Measurements from ENCODE around the gene GNS. TPM values are rescaled to one million over a fixed set of nuclear protein-coding genes. Genes with fewer than 3 reads are reported as not detected.

Gene GNS
- total RNA-seq, 1 experiment from 2014 or later: 54.7 TPM

GRCh38 chr12:64745259-64745807, 13.9 kb downstream of the GNS start:
- TF ChIP-seq CTCF (IDR thresholded peaks at IDR 0.05; ENCODE audit: unreplicated experiment): no peak
- Mint-ChIP-seq H3K36me3 (ENCODE audit: insufficient read depth, unreplicated experiment) (peaks cover 47% of the 10 kb centered on the region), H3K27ac (ENCODE audit: low read depth, unreplicated experiment) (no peak overlapping the region), H3K4me3 (ENCODE audit: unreplicated experiment) (no peak overlapping the region), H3K27me3 (ENCODE audit: insufficient read depth, unreplicated experiment) (no peaks in the 10 kb centered on the region), H3K4me1 (ENCODE audit: insufficient read depth, unreplicated experiment) (peaks cover 18% of the 10 kb centered on the region), H3K9me3 (ENCODE audit: unreplicated experiment) (no peaks in the 10 kb centered on the region)
- ChIA-PET CTCF (interaction anchor here (0.6 to 3.0 kb wide), 6 partner anchors 11 to 101 kb away, joined by 3 to 10 read pairs (median 4); no protein-coding TSS in a partner anchor), POLR2A (interaction anchor here (0.8 to 3.5 kb wide), 5 partner anchors 11 to 128 kb away, joined by 3 to 17 read pairs (median 13); partner anchors contain the start of gene GNS)
- BruUV-seq (replicated peaks): no TSS peak
- intact Hi-C loops (cut with micrococcal nuclease): no loop called here
- DNase-seq (ENCODE audit: unreplicated experiment): no peak

GRCh38 chr12:64744422-64745258, 14.6 kb downstream of the GNS start:
- DNase-seq (ENCODE audit: unreplicated experiment): peak; percentile 45
- CTCF ChIA-PET: interaction anchor here (0.6 to 3.0 kb wide), 5 partner anchors 12 to 100 kb away, joined by 3 to 10 read pairs (median 4); no protein-coding TSS in a partner anchor
- Mint-ChIP-seq H3K27ac (ENCODE audit: low read depth, unreplicated experiment) (peak overlapping the region; percentile 13), H3K9me3 (ENCODE audit: unreplicated experiment) (no peaks in the 10 kb centered on the region), H3K36me3 (ENCODE audit: insufficient read depth, unreplicated experiment) (peaks cover 49% of the 10 kb centered on the region), H3K27me3 (ENCODE audit: insufficient read depth, unreplicated experiment) (no peaks in the 10 kb centered on the region), H3K4me3 (ENCODE audit: unreplicated experiment) (peak overlapping the region; percentile 50), H3K4me1 (ENCODE audit: insufficient read depth, unreplicated experiment) (peaks cover 18% of the 10 kb centered on the region)
- no TSS peak for BruUV-seq (replicated peaks)
- TF ChIP-seq CTCF (IDR thresholded peaks at IDR 0.05; ENCODE audit: unreplicated experiment): no peak
- intact Hi-C loops (cut with micrococcal nuclease): no loop called here
- POLR2A ChIA-PET: interaction anchor here (1.0 to 2.2 kb wide), 4 partner anchors 8 to 15 kb away, joined by 3 to 17 read pairs (median 8); partner anchors contain the start of gene GNS

- Mint-ChIP-seq H3K4me1 (ENCODE audit: insufficient read depth, unreplicated experiment) (peaks cover 18% of the 10 kb centered on the region), H3K4me3 (ENCODE audit: unreplicated experiment) (no peak overlapping the region), H3K27ac (ENCODE audit: low read depth, unreplicated experiment) (no peak overlapping the region), H3K9me3 (ENCODE audit: unreplicated experiment) (no peaks in the 10 kb centered on the region), H3K27me3 (ENCODE audit: insufficient read depth, unreplicated experiment) (no peaks in the 10 kb centered on the region), H3K36me3 (ENCODE audit: insufficient read depth, unreplicated experiment) (peaks cover 54% of the 10 kb centered on the region)
- TF ChIP-seq CTCF (IDR thresholded peaks at IDR 0.05; ENCODE audit: unreplicated experiment): no peak
- no peak for DNase-seq (ENCODE audit: unreplicated experiment)
- ChIA-PET POLR2A (interaction anchor here (1.9 to 2.2 kb wide), 2 partner anchors 9 to 16 kb away, joined by 11 to 17 read pairs; partner anchors contain the start of gene GNS), CTCF (interaction anchor here (0.5 to 1.1 kb wide), 2 partner anchors 16 to 882 kb away, joined by 3 to 4 read pairs; no protein-coding TSS in a partner anchor)
- intact Hi-C loops (cut with micrococcal nuclease): no loop called here
- no TSS peak for BruUV-seq (replicated peaks)
Observed at GRCh38 chr12:64743206-64743605, 16.0 kb downstream of the GNS start.

GRCh38 chr12:64742416-64742815, 16.8 kb downstream of the GNS start:
- Mint-ChIP-seq H3K27ac (ENCODE audit: low read depth, unreplicated experiment) (no peak overlapping the region), H3K4me1 (ENCODE audit: insufficient read depth, unreplicated experiment) (peaks cover 18% of the 10 kb centered on the region), H3K36me3 (ENCODE audit: insufficient read depth, unreplicated experiment) (peaks cover 62% of the 10 kb centered on the region), H3K27me3 (ENCODE audit: insufficient read depth, unreplicated experiment) (no peaks in the 10 kb centered on the region), H3K9me3 (ENCODE audit: unreplicated experiment) (no peaks in the 10 kb centered on the region), H3K4me3 (ENCODE audit: unreplicated experiment) (no peak overlapping the region)
- DNase-seq (ENCODE audit: unreplicated experiment): no peak
- CTCF ChIA-PET: no interaction called here
- POLR2A ChIA-PET: no interaction called here
- intact Hi-C loops (cut with micrococcal nuclease): no loop called here
- BruUV-seq (replicated peaks): no TSS peak
- TF ChIP-seq CTCF (IDR thresholded peaks at IDR 0.05; ENCODE audit: unreplicated experiment): no peak

Measured in MCF 10A (cell line).